Measurements from ENCODE around the gene LTB4R.

Gene LTB4R

DNA sequence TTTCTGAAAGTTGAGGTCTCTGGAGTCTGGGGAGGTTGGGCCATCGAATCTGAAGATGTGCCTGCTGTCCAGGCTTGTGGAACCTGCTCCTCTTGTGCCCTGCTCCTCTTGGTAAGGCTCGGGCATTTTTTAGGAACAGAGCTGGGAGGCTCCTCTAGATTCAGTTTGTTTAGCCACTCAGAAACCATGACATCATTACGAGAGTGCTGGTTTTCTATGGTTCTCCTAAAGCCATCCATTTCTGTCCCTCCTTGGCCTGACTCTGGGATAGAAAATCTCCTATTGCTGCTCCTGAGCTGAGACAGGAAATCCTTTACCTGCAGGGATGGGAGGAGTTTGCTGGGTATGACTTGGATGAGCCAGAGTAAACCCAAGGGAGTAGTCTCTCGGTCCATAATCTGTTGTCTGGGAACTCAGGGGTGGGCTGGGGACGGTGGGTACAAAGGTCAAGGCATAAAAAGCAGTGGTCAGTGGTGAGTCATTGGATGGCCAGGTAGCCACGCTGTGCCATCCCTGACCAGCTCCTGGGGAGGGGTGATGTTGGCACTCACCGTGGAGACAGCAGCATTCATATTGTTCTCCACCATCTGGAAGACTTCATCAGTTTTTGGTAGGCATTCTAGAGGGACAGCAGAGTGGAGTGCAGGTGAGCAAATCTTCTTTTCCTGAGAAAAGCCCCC, 26.0 kb downstream of the LTB4R start:
- peaks cover 34% of the 10 kb centered on the region for H3K27me3 ChIP-seq (ENCODE audit: insufficient read depth, low read length)
- H3K4me3 ChIP-seq (ENCODE audit: low read depth, low read length): no peak overlapping the region
- peaks cover 4% of the 10 kb centered on the region for H3K4me1 ChIP-seq (ENCODE audit: control insufficient read depth, insufficient read depth, low read length, unreplicated experiment)
- H3K79me2 ChIP-seq (ENCODE audit: control insufficient read depth, insufficient read depth, low read length, unreplicated experiment): no peaks in the 10 kb centered on the region
- H2AFZ ChIP-seq (ENCODE audit: low read length, unreplicated experiment): no peak overlapping the region
- H3K27ac ChIP-seq (ENCODE audit: low read depth, low read length): no peak overlapping the region
- no peaks in the 10 kb centered on the region for H3K36me3 ChIP-seq (ENCODE audit: insufficient read depth, low read length)

- Histone ChIP-seq H3K4me3 (ENCODE audit: low read depth, low read length) (no peak overlapping the region), H3K4me1 (ENCODE audit: control insufficient read depth, insufficient read depth, low read length, unreplicated experiment) (peaks cover 4% of the 10 kb centered on the region), H3K36me3 (ENCODE audit: insufficient read depth, low read length) (no peaks in the 10 kb centered on the region), H3K27ac (ENCODE audit: low read depth, low read length) (no peak overlapping the region), H2AFZ (ENCODE audit: low read length, unreplicated experiment) (no peak overlapping the region), H3K79me2 (ENCODE audit: control insufficient read depth, insufficient read depth, low read length, unreplicated experiment) (no peaks in the 10 kb centered on the region), H3K27me3 (ENCODE audit: insufficient read depth, low read length) (peaks cover 29% of the 10 kb centered on the region)
Observed at GRCh38 chr14:24337824-24338175, 26.5 kb downstream of the LTB4R start.

DNA sequence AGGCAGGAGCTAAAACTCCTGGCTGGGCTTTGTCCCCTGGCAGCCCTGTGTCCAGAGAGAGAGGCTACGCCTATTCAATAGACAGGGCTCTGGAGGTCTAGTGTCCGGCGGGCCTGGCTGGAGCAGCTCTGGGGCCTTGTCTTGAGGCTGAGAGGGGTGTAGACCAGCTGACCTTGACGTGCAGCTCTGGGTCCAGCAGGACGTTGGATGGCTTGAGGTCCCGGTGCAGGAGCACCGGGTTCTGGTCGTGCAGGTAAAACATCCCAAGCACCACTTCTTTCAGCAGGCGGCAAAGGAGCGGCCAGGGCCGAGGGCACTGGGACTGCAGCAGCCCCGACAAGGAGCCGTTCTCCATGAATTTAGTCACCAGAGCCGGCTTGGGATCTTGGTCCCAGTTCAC, 27.5 kb downstream of the LTB4R start:
- no peaks in the 10 kb centered on the region for H3K36me3 ChIP-seq (ENCODE audit: insufficient read depth, low read length)
- H3K79me2 ChIP-seq (ENCODE audit: control insufficient read depth, insufficient read depth, low read length, unreplicated experiment): no peaks in the 10 kb centered on the region
- H3K4me3 ChIP-seq (ENCODE audit: low read depth, low read length): no peak overlapping the region
- no peak overlapping the region for H3K27ac ChIP-seq (ENCODE audit: low read depth, low read length)
- no peak overlapping the region for H2AFZ ChIP-seq (ENCODE audit: low read length, unreplicated experiment)
- H3K27me3 ChIP-seq (ENCODE audit: insufficient read depth, low read length): peaks cover 27% of the 10 kb centered on the region
- H3K4me1 ChIP-seq (ENCODE audit: control insufficient read depth, insufficient read depth, low read length, unreplicated experiment): peaks cover 4% of the 10 kb centered on the region

GRCh38 chr14:24339284-24340151, 28.2 kb downstream of the LTB4R start, which contains the start of gene RIPK3:
Gene RIPK3 (minus strand): TSS chr14:24339991. CDS start chr14:24339826, 165 bp downstream.
- Histone ChIP-seq H3K4me3 (ENCODE audit: low read depth, low read length) (no peak within 1 kb of the TSS), H3K27me3 (ENCODE audit: insufficient read depth, low read length) (peaks cover 23% of the 10 kb centered on the region), H3K36me3 (ENCODE audit: insufficient read depth, low read length) (no peaks in the 10 kb centered on the region), H3K79me2 (ENCODE audit: control insufficient read depth, insufficient read depth, low read length, unreplicated experiment) (no peaks in the 10 kb centered on the region), H2AFZ (ENCODE audit: low read length, unreplicated experiment) (no peak within 1 kb of the TSS), H3K27ac (ENCODE audit: low read depth, low read length) (no peak within 1 kb of the TSS), H3K4me1 (ENCODE audit: control insufficient read depth, insufficient read depth, low read length, unreplicated experiment) (peaks cover 4% of the 10 kb centered on the region)

DNA sequence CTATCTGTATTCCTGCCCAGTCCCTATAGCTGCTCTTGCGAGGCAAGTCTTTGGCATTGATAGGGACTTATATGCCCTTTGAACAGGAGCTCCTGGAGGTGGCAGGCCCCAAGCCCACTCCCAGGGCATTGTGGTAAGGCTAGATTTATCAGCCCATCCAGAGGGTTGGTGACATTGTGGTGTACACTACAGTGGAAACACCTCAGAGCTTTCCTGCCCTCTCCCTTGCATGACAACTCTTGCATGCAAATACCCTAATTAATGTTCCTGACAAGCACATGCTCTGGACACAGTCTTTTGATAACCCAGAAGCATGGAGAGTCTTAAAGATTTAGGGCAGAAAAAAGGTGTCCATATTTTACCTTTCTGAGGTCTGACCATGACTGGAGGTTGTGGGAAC, 29.3 kb downstream of the LTB4R start:
- Histone ChIP-seq H3K27ac (ENCODE audit: low read depth, low read length) (no peak overlapping the region), H3K27me3 (ENCODE audit: insufficient read depth, low read length) (peaks cover 17% of the 10 kb centered on the region), H3K36me3 (ENCODE audit: insufficient read depth, low read length) (no peaks in the 10 kb centered on the region), H3K79me2 (ENCODE audit: control insufficient read depth, insufficient read depth, low read length, unreplicated experiment) (no peaks in the 10 kb centered on the region), H3K4me3 (ENCODE audit: low read depth, low read length) (no peak overlapping the region), H3K4me1 (ENCODE audit: control insufficient read depth, insufficient read depth, low read length, unreplicated experiment) (peaks cover 4% of the 10 kb centered on the region), H2AFZ (ENCODE audit: low read length, unreplicated experiment) (no peak overlapping the region)

- no peaks in the 10 kb centered on the region for H3K79me2 ChIP-seq (ENCODE audit: control insufficient read depth, insufficient read depth, low read length, unreplicated experiment)
- no peaks in the 10 kb centered on the region for H3K4me1 ChIP-seq (ENCODE audit: control insufficient read depth, insufficient read depth, low read length, unreplicated experiment)
- no peaks in the 10 kb centered on the region for H3K36me3 ChIP-seq (ENCODE audit: insufficient read depth, low read length)
- no peak overlapping the region for H2AFZ ChIP-seq (ENCODE audit: low read length, unreplicated experiment)
- H3K27ac ChIP-seq (ENCODE audit: low read depth, low read length): no peak overlapping the region
- H3K27me3 ChIP-seq (ENCODE audit: insufficient read depth, low read length): peaks cover 17% of the 10 kb centered on the region
- no peak overlapping the region for H3K4me3 ChIP-seq (ENCODE audit: low read depth, low read length)
Observed at GRCh38 chr14:24342889-24343288, 31.6 kb downstream of the LTB4R start.

- Histone ChIP-seq H3K4me3 (ENCODE audit: low read depth, low read length) (no peak overlapping the region), H3K27me3 (ENCODE audit: insufficient read depth, low read length) (peaks cover 14% of the 10 kb centered on the region), H3K79me2 (ENCODE audit: control insufficient read depth, insufficient read depth, low read length, unreplicated experiment) (no peaks in the 10 kb centered on the region), H2AFZ (ENCODE audit: low read length, unreplicated experiment) (no peak overlapping the region), H3K36me3 (ENCODE audit: insufficient read depth, low read length) (no peaks in the 10 kb centered on the region), H3K4me1 (ENCODE audit: control insufficient read depth, insufficient read depth, low read length, unreplicated experiment) (no peaks in the 10 kb centered on the region), H3K27ac (ENCODE audit: low read depth, low read length) (no peak overlapping the region)
Observed at GRCh38 chr14:24343795-24344660, 32.7 kb downstream of the LTB4R start.

DNA sequence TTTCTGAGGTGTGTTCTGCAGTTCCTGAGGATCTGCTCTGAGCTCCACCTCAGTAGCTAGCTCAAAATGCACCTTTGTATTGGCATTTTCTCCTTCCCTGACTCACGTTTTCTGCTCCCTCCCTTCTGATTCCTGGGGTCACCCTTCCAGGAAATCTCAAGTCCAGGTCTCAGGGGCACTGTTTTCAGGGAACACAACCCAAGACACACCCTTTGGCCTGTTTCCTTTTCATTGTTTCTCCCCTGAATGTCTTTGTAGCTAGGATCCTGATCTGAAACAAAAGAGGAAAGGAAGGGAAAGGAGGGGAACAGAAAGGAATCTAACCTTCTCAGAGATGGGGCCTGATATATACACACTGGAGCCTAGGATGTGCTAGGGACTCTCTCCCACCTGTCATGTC, 35.8 kb downstream of the LTB4R start:
- H2AFZ ChIP-seq (ENCODE audit: low read length, unreplicated experiment): no peak overlapping the region
- H3K4me3 ChIP-seq (ENCODE audit: low read depth, low read length): no peak overlapping the region
- no peak overlapping the region for H3K27ac ChIP-seq (ENCODE audit: low read depth, low read length)
- H3K4me1 ChIP-seq (ENCODE audit: control insufficient read depth, insufficient read depth, low read length, unreplicated experiment): peaks cover 5% of the 10 kb centered on the region
- H3K27me3 ChIP-seq (ENCODE audit: insufficient read depth, low read length): no peaks in the 10 kb centered on the region
- no peaks in the 10 kb centered on the region for H3K36me3 ChIP-seq (ENCODE audit: insufficient read depth, low read length)
- no peaks in the 10 kb centered on the region for H3K79me2 ChIP-seq (ENCODE audit: control insufficient read depth, insufficient read depth, low read length, unreplicated experiment)

GRCh38 chr14:24348186-24348585, 36.9 kb downstream of the LTB4R start:
- Histone ChIP-seq H3K79me2 (ENCODE audit: control insufficient read depth, insufficient read depth, low read length, unreplicated experiment) (no peaks in the 10 kb centered on the region), H3K27ac (ENCODE audit: low read depth, low read length) (no peak overlapping the region), H3K27me3 (ENCODE audit: insufficient read depth, low read length) (no peaks in the 10 kb centered on the region), H3K4me3 (ENCODE audit: low read depth, low read length) (no peak overlapping the region), H3K36me3 (ENCODE audit: insufficient read depth, low read length) (no peaks in the 10 kb centered on the region), H3K4me1 (ENCODE audit: control insufficient read depth, insufficient read depth, low read length, unreplicated experiment) (peaks cover 6% of the 10 kb centered on the region), H2AFZ (ENCODE audit: low read length, unreplicated experiment) (no peak overlapping the region)

GRCh38 chr14:24349742-24350141, 38.4 kb downstream of the LTB4R start:
- Histone ChIP-seq H3K4me3 (ENCODE audit: low read depth, low read length) (no peak overlapping the region), H2AFZ (ENCODE audit: low read length, unreplicated experiment) (no peak overlapping the region), H3K79me2 (ENCODE audit: control insufficient read depth, insufficient read depth, low read length, unreplicated experiment) (no peaks in the 10 kb centered on the region), H3K36me3 (ENCODE audit: insufficient read depth, low read length) (no peaks in the 10 kb centered on the region), H3K27me3 (ENCODE audit: insufficient read depth, low read length) (no peaks in the 10 kb centered on the region), H3K4me1 (ENCODE audit: control insufficient read depth, insufficient read depth, low read length, unreplicated experiment) (peaks cover 11% of the 10 kb centered on the region), H3K27ac (ENCODE audit: low read depth, low read length) (no peak overlapping the region)

All from ACC112 (cell line).